HepG2 (cell line): ENCODE results near the gene IER2. TPM values are rescaled to one million over a fixed set of nuclear protein-coding genes. Genes with fewer than 3 reads are reported as not detected.

Experiments used
- CBFB ChIP-seq: sonication (generic); formaldehyde crosslinking; IDR thresholded peaks from 2 replicates; pipeline ENCODE4 v1.4.0; 2020; ENCODE audit warnings: missing genetic modification reagents
- CREM ChIP-seq, 2 experiments: sonication (generic) in 1 of 2; formaldehyde crosslinking in 1 of 2; IDR thresholded peaks; 2 replicates each; pipeline versions ENCODE4 v1.4.0 to v1.6.1; 2016 to 2020; ENCODE audit warnings: antibody characterized with exemption in 1 of 2, mild to moderate bottlenecking in 1 of 2, missing genetic modification reagents in 1 of 2
- DMAP1 ChIP-seq: IDR thresholded peaks from 2 replicates; pipeline ENCODE4 v1.6.1; 2016
- FOSL1 ChIP-seq: sonication (generic); formaldehyde crosslinking; IDR thresholded peaks from 2 replicates; pipeline ENCODE4 v1.9.0; 2021; ENCODE audit warnings: missing genetic modification reagents, borderline replicate concordance
- FOXA3 ChIP-seq: IDR thresholded peaks from 2 replicates; pipeline ENCODE4 v1.6.1; 2016; ENCODE audit warnings: missing genetic modification reagents, missing compliant biosample characterization
- GABPA ChIP-seq, 2 experiments: IDR thresholded peaks; 2 replicates each; pipeline ENCODE4 v1.6.1; 2011 to 2016; ENCODE audit warnings: low read depth in 2 of 2, low read length in 1 of 2, missing biosample characterization in 1 of 2, missing genetic modification characterization in 1 of 2
- KMT2A ChIP-seq: sonication (generic); formaldehyde crosslinking; IDR thresholded peaks from 2 replicates; pipeline ENCODE4 v1.4.0; 2020; ENCODE audit warnings: missing genetic modification reagents
- MTF2 ChIP-seq: sonication (generic); formaldehyde crosslinking; IDR thresholded peaks from 2 replicates; pipeline ENCODE4 v1.5.0; 2020; ENCODE audit warnings: missing genetic modification reagents, borderline replicate concordance
- NONO ChIP-seq, 2 experiments: fragments of 450-650 bp in 1 of 2; sonication (generic) in 1 of 2; formaldehyde crosslinking in 1 of 2; IDR thresholded peaks in 1 of 2; conservative IDR thresholded peaks in 1 of 2; 2 replicates each; pipeline versions ENCODE4 v1.6.1 to v1.8.0; 2017 to 2022; ENCODE audit warnings: mild to moderate bottlenecking in 1 of 2, missing genetic modification reagents in 1 of 2, moderate library complexity in 1 of 2
- SP1 ChIP-seq, 2 experiments: fragments of 450-650 bp in 1 of 2; sonication (generic) in 1 of 2; formaldehyde crosslinking in 1 of 2; IDR thresholded peaks; 2 replicates each; pipeline versions ENCODE4 v1.4.0 to v1.6.1; 2016 to 2020; ENCODE audit warnings: missing genetic modification reagents in 1 of 2
- YY1 ChIP-seq: IDR thresholded peaks from 2 replicates; pipeline ENCODE4 v1.6.1; 2011; ENCODE audit warnings: low read length, low read depth, moderate library complexity, mild to moderate bottlenecking; ENCODE audit not compliant: insufficient read depth, insufficient replicate concordance
- ZFP37 ChIP-seq: sonication (generic); formaldehyde crosslinking; IDR thresholded peaks from 2 replicates; pipeline ENCODE4 v1.4.0; 2020; ENCODE audit warnings: missing genetic modification reagents, borderline replicate concordance
- ZNF567 ChIP-seq: sonication (generic); formaldehyde crosslinking; IDR thresholded peaks from 2 replicates; pipeline ENCODE4 v1.8.1; 2023; ENCODE audit warnings: mild to moderate bottlenecking, missing genetic modification reagents, borderline replicate concordance
- polyA plus RNA-seq, 8 experiments: library from polyadenylated mRNA; depleted of rRNA in 3 of 8; stranded (reverse) in 7 of 8; unstranded in 1 of 8; fragments of >200 nt; fragmentation: Illumina TruSeq in 4 of 8; extraction: Trizol in 4 of 8; gene quantifications; 2 replicates each; pipeline versions ENCODE4 v1.2.1 to v1.2.3, GENCODE V29; 2011 to 2016; ENCODE audit warnings: low read depth in 4 of 8, missing spikeins in 1 of 8, mixed read lengths in 1 of 8; ENCODE audit not compliant: insufficient read depth in 1 of 8
- total RNA-seq, 5 experiments: library from RNA; depleted of rRNA; stranded (reverse); fragments of >200 nt; fragmentation: Illumina TruSeq; extraction: Trizol; gene quantifications; 2 replicates each; pipeline ENCODE4 v1.2.3, GENCODE V29; 2016; ENCODE audit warnings: low read depth in 1 of 5
- TF ChIP-seq, protein P1 (sequence below): sonication (generic); formaldehyde crosslinking; IDR thresholded peaks from 2 replicates; pipeline ENCODE4 v1.5.1; 2020; ENCODE audit warnings: mild to moderate bottlenecking, missing genetic modification reagents, moderate library complexity
- TF ChIP-seq, protein P2 (sequence below): IDR thresholded peaks from 2 replicates; pipeline ENCODE4 v1.6.1; 2016; ENCODE audit warnings: missing biosample characterization, missing genetic modification reagents, low read depth
- TF ChIP-seq, protein P3 (sequence below): sonication (generic); formaldehyde crosslinking; IDR thresholded peaks from 2 replicates; pipeline ENCODE4 v1.4.0; 2020; ENCODE audit warnings: missing genetic modification reagents

IER2 gene
- total and polyA plus RNA-seq, 2 of the 13 experiments (the other 11 are each of a cell fraction or from before 2014, with no cell fraction given): 10.1 to 14.3 TPM

DNA sequence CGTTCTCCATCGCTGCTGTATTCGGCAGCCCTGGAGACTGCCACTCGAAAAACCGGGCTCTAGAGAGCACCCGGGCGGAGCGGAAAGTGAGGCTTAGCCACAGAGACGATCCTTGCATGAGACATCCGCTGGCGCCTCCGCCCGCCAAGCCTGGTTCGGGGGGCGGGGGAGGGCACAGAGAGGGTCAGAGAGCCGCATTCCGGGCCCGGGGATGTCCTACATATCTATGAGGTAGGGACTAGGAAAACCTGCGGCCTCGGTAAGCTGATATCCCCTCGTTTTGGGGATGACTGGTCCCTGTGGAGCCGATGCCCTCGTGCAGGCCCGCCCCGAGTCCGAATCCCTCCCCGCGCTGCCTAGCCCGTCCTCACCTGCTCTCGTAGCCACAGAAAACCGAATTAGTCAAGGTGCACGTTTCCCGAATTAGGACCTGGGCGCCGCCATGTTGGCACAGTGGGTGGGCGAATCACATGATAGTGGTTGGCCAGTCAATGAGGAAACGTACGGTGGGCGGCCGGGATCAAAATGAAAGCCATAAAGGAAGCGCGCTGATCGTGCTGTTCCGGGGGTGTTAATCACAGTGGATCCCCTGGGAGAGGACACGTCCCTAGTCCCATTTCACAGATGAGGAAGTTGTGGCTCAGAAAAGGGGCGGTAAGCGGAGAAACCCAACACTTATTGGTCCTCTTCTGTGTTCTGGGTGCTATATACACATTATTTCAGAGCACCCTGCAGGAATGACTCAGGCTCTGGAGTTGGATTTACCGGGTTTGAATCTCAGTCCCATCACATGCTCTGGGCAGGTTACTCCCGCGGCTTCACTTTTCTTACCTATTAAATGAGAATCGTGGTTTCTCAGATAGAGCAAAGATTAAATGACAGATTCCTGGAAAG is 33.7 kb upstream of the IER2 start, which contains the start of gene TRMT1 (continued):
- TF ChIP-seq, protein P1, sequence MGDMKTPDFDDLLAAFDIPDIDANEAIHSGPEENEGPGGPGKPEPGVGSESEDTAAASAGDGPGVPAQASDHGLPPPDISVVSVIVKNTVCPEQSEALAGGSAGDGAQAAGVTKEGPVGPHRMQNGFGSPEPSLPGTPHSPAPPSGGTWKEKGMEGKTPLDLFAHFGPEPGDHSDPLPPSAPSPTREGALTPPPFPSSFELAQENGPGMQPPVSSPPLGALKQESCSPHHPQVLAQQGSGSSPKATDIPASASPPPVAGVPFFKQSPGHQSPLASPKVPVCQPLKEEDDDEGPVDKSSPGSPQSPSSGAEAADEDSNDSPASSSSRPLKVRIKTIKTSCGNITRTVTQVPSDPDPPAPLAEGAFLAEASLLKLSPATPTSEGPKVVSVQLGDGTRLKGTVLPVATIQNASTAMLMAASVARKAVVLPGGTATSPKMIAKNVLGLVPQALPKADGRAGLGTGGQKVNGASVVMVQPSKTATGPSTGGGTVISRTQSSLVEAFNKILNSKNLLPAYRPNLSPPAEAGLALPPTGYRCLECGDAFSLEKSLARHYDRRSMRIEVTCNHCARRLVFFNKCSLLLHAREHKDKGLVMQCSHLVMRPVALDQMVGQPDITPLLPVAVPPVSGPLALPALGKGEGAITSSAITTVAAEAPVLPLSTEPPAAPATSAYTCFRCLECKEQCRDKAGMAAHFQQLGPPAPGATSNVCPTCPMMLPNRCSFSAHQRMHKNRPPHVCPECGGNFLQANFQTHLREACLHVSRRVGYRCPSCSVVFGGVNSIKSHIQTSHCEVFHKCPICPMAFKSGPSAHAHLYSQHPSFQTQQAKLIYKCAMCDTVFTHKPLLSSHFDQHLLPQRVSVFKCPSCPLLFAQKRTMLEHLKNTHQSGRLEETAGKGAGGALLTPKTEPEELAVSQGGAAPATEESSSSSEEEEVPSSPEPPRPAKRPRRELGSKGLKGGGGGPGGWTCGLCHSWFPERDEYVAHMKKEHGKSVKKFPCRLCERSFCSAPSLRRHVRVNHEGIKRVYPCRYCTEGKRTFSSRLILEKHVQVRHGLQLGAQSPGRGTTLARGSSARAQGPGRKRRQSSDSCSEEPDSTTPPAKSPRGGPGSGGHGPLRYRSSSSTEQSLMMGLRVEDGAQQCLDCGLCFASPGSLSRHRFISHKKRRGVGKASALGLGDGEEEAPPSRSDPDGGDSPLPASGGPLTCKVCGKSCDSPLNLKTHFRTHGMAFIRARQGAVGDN: peak; percentile 80
- TF ChIP-seq SP1 (IDR thresholded peaks at IDR 0.05) (no peak), SP1 (CRISPR knock-in tag; IDR thresholded peaks at IDR 0.05) (peak; percentile 40; the same call in 1 of the 2 replicates), CBFB (CRISPR knock-in tag) (peak; percentile 80), FOSL1 (CRISPR knock-in tag) (no peak), GABPA (IDR thresholded peaks at IDR 0.05; ENCODE audit: low read depth, low read length) (no peak), GABPA (CRISPR knock-in tag; IDR thresholded peaks at IDR 0.05; ENCODE audit: low read depth) (peak; percentile 74), YY1 (peak; percentile 99), KMT2A (CRISPR knock-in tag) (peak; percentile 82), FOXA3 (CRISPR knock-in tag) (peak; percentile 40; the same call in 1 of the 2 replicates), DMAP1 (CRISPR knock-in tag) (peak; percentile 90), ZNF567 (CRISPR knock-in tag) (no peak), NONO (IDR thresholded peaks at IDR 0.05) (no peak), NONO (CRISPR knock-in tag; conservative IDR thresholded peaks at IDR 0.05) (no peak), MTF2 (0 out of 2 replicates have a peak, but pooled peaks have one; percentile 15), CREM (IDR thresholded peaks at IDR 0.05) (peak; percentile 81), CREM (CRISPR knock-in tag; IDR thresholded peaks at IDR 0.05) (no peak), ZFP37 (CRISPR knock-in tag) (peak; percentile 50; the same call in 1 of the 2 replicates)
- TF ChIP-seq, protein P2, sequence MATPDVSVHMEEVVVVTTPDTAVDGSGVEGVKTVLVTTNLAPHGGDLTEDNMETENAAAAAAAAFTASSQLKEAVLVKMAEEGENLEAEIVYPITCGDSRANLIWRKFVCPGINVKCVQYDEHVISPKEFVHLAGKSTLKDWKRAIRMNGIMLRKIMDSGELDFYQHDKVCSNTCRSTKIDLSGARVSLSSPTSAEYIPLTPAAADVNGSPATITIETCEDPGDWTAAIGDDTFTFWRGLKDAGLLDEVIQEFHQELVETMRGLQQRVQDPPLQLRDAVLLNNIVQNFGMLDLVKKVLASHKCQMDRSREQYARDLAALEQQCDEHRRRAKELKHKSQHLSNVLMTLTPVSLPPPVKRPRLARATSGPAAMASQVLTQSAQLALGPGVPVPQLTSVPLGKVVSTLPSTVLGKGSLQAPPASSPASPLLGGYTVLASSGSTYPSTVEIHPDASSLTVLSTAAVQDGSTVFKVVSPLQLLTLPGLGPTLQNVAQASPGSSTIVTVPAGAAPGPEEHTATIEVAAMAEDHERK (CRISPR knock-in tag): no peak
- TF ChIP-seq, protein P3, sequence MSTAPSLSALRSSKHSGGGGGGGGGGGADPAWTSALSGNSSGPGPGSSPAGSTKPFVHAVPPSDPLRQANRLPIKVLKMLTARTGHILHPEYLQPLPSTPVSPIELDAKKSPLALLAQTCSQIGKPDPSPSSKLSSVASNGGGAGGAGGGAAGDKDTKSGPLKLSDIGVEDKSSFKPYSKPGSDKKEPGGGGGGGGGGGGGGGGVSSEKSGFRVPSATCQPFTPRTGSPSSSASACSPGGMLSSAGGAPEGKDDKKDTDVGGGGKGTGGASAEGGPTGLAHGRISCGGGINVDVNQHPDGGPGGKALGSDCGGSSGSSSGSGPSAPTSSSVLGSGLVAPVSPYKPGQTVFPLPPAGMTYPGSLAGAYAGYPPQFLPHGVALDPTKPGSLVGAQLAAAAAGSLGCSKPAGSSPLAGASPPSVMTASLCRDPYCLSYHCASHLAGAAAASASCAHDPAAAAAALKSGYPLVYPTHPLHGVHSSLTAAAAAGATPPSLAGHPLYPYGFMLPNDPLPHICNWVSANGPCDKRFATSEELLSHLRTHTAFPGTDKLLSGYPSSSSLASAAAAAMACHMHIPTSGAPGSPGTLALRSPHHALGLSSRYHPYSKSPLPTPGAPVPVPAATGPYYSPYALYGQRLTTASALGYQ (CRISPR knock-in tag): 0 out of 2 replicates have a peak, but pooled peaks have one; percentile 39
